H9 (cell line): ENCODE results near the gene EVI5. TPM values are rescaled to one million over a fixed set of nuclear protein-coding genes. Genes with fewer than 3 reads are reported as not detected.

ENCODE experiments used
- DNase-seq: peaks from one replicate; pipeline ENCODE4 v3.0.0-alpha.2; 2017
- H2AFZ ChIP-seq: one replicate; pipeline ENCODE4 v1.6.1; 2013; ENCODE audit warnings: mild to moderate bottlenecking, low read length, control low read depth, moderate library complexity
- H2AK5ac ChIP-seq: 2 replicates; pipeline ENCODE4 v1.6.1; 2013; ENCODE audit warnings: low read length, control low read depth, mixed read lengths; ENCODE audit not compliant: insufficient read length
- H2BK120ac ChIP-seq: one replicate; pipeline ENCODE4 v1.6.1; 2013; ENCODE audit warnings: low read depth, mild to moderate bottlenecking, low read length, control low read depth, inconsistent platforms; ENCODE audit not compliant: poor library complexity, severe bottlenecking
- H2BK12ac ChIP-seq: 2 replicates; pipeline ENCODE4 v1.6.1; 2013; ENCODE audit warnings: low read length, control low read depth, mixed read lengths, low read depth; ENCODE audit not compliant: insufficient read length
- H2BK15ac ChIP-seq: 2 replicates; pipeline ENCODE4 v1.6.1; 2013; ENCODE audit warnings: low read depth, low read length, control low read depth
- H2BK20ac ChIP-seq: one replicate; pipeline ENCODE4 v1.6.1; 2013; ENCODE audit warnings: low read depth, mild to moderate bottlenecking, low read length, control low read depth, inconsistent platforms; ENCODE audit not compliant: poor library complexity, severe bottlenecking
- H2BK5ac ChIP-seq: 2 replicates; pipeline ENCODE4 v1.6.1; 2013; ENCODE audit warnings: low read length, control low read depth, mixed read lengths; ENCODE audit not compliant: insufficient read length
- H3K14ac ChIP-seq: 2 replicates; pipeline ENCODE4 v1.6.1; 2013; ENCODE audit warnings: low read length, control low read depth; ENCODE audit not compliant: insufficient read depth
- H3K18ac ChIP-seq: 2 replicates; pipeline ENCODE4 v1.6.1; 2013; ENCODE audit warnings: low read depth, mild to moderate bottlenecking, mixed read lengths, low read length, control low read depth; ENCODE audit not compliant: insufficient read length
- H3K23ac ChIP-seq: 2 replicates; pipeline ENCODE4 v1.6.1; 2013; ENCODE audit warnings: low read length, control low read depth, mixed read lengths, low read depth; ENCODE audit not compliant: insufficient read length
- H3K23me2 ChIP-seq: 2 replicates; pipeline ENCODE4 v1.6.1; 2013; ENCODE audit warnings: low read depth, mild to moderate bottlenecking, mixed read lengths, low read length, control low read depth; ENCODE audit not compliant: insufficient read length, poor library complexity, severe bottlenecking
- H3K27ac ChIP-seq: 2 replicates; pipeline ENCODE4 v1.5.1; 2013; ENCODE audit warnings: low read length, control low read depth, mixed read lengths, low read depth; ENCODE audit not compliant: insufficient read length
- H3K27me3 ChIP-seq: 2 replicates; pipeline ENCODE4 v1.6.1; 2013; ENCODE audit warnings: low read length, control low read depth, inconsistent platforms; ENCODE audit not compliant: insufficient read depth
- H3K4ac ChIP-seq: 2 replicates; pipeline ENCODE4 v1.6.1; 2013; ENCODE audit warnings: low read depth, mild to moderate bottlenecking, control low read depth, inconsistent platforms, low read length, moderate library complexity
- H3K4me1 ChIP-seq: 2 replicates; pipeline ENCODE4 v1.6.1; 2013; ENCODE audit warnings: low read length, control low read depth, inconsistent platforms; ENCODE audit not compliant: insufficient read depth
- H3K4me2 ChIP-seq: 2 replicates; pipeline ENCODE4 v1.6.1; 2013; ENCODE audit warnings: low read length, control low read depth, mixed read lengths; ENCODE audit not compliant: insufficient read length, insufficient read depth
- H3K56ac ChIP-seq: 2 replicates; pipeline ENCODE4 v1.6.1; 2013; ENCODE audit warnings: low read depth, mild to moderate bottlenecking, mixed read lengths, low read length, control low read depth; ENCODE audit not compliant: insufficient read length
- H3K79me1 ChIP-seq: 2 replicates; pipeline ENCODE4 v1.6.1; 2013; ENCODE audit warnings: low read depth, mild to moderate bottlenecking, moderate library complexity, low read length, control low read depth, inconsistent platforms; ENCODE audit not compliant: insufficient read depth, poor library complexity, severe bottlenecking
- H3K79me2 ChIP-seq: 2 replicates; pipeline ENCODE4 v1.6.1; 2013; ENCODE audit warnings: low read length, control low read depth, inconsistent platforms; ENCODE audit not compliant: insufficient read depth
- H3K9ac ChIP-seq: 2 replicates; pipeline ENCODE4 v1.6.1; 2013; ENCODE audit warnings: low read length, control low read depth, mixed read lengths; ENCODE audit not compliant: insufficient read length; ENCODE audit errors: extremely low read depth
- H3K9me3 ChIP-seq: one replicate; pipeline ENCODE4 v1.6.1; 2013; ENCODE audit warnings: low read depth, low read length, inconsistent platforms; ENCODE audit not compliant: control insufficient read depth
- H3T11ph ChIP-seq: one replicate; pipeline ENCODE4 v1.6.1; 2013; ENCODE audit warnings: mild to moderate bottlenecking, low read length, control low read depth, inconsistent platforms
- H4K20me1 ChIP-seq: one replicate; pipeline ENCODE4 v1.6.1; 2013; ENCODE audit not compliant: control insufficient read depth, insufficient read length, insufficient read depth
- H4K5ac ChIP-seq: 2 replicates; pipeline ENCODE4 v1.6.1; 2013; ENCODE audit warnings: low read depth, mild to moderate bottlenecking, mixed read lengths, low read length, control low read depth; ENCODE audit not compliant: insufficient read length
- H4K8ac ChIP-seq: replicated peaks from 2 replicates; pipeline ENCODE4 v1.6.1; 2013; ENCODE audit warnings: low read length, control low read depth, mixed read lengths, low read depth; ENCODE audit not compliant: insufficient read length
- H4K91ac ChIP-seq: 2 replicates; pipeline ENCODE4 v1.6.1; 2013; ENCODE audit warnings: low read depth, mild to moderate bottlenecking, moderate library complexity, mixed read lengths, low read length, control low read depth; ENCODE audit not compliant: insufficient read length
- H3K27ac Mint-ChIP-seq, 3 experiments: 2 replicates in 2 of 3; 3 replicates in 1 of 3; pipeline ENCODE4 v1.8.0; 2020 to 2021; ENCODE audit warnings: mixed read lengths in 3 of 3, mild to moderate bottlenecking in 1 of 3, moderate library complexity in 1 of 3
- H3K27me3 Mint-ChIP-seq: 2 replicates; pipeline ENCODE4 v1.8.0; 2021; ENCODE audit warnings: low read depth, mild to moderate bottlenecking, moderate library complexity, mixed read lengths
- H3K36me3 Mint-ChIP-seq, 3 experiments: 2 replicates in 2 of 3; 3 replicates in 1 of 3; pipeline ENCODE4 v1.8.0; 2020 to 2021; ENCODE audit warnings: low read depth in 3 of 3, mixed read lengths in 3 of 3; ENCODE audit not compliant: insufficient read depth in 1 of 3
- H3K4me1 Mint-ChIP-seq, 2 experiments: 2 replicates each; pipeline ENCODE4 v1.8.0; 2020; ENCODE audit warnings: mixed read lengths in 2 of 2
- H3K4me3 Mint-ChIP-seq, 2 experiments: 2 replicates in 1 of 2; 3 replicates in 1 of 2; pipeline ENCODE4 v1.8.0; 2020 to 2021; ENCODE audit warnings: mild to moderate bottlenecking in 2 of 2, mixed read lengths in 2 of 2, moderate library complexity in 1 of 2
- H3K9me3 Mint-ChIP-seq, 2 experiments: 2 replicates in 1 of 2; 3 replicates in 1 of 2; pipeline ENCODE4 v1.8.0; 2020; ENCODE audit warnings: mild to moderate bottlenecking in 2 of 2, mixed read lengths in 2 of 2, moderate library complexity in 1 of 2
- WGBS: extraction: QIAGEN DNeasy Blood & Tissue Kit; methylation state at CpG from one replicate; pipeline ENCODE4 v1.1.7; 2013; ENCODE audit warnings: missing lambda C conversion rate, low lambda C conversion rate, mixed read lengths; ENCODE audit not compliant: insufficient read length; ENCODE audit errors: extremely low coverage; 5-methylcytosine and 5-hydroxymethylcytosine counted together
- total RNA-seq: library from RNA; stranded (reverse); gene quantifications from 2 replicates; pipeline ENCODE4 v1.2.1, GENCODE V29; 2021
- TF ChIP-seq, protein P1 (sequence below): fragments of 200-600 bp; sonication (generic); conservative IDR thresholded peaks from 3 replicates; pipeline ENCODE4 v1.8.0; 2021; ENCODE audit warnings: antibody characterized with exemption, mild to moderate bottlenecking

EVI5 gene
- total RNA-seq, 1 experiment from 2014 or later, result 9.7 TPM

DNA sequence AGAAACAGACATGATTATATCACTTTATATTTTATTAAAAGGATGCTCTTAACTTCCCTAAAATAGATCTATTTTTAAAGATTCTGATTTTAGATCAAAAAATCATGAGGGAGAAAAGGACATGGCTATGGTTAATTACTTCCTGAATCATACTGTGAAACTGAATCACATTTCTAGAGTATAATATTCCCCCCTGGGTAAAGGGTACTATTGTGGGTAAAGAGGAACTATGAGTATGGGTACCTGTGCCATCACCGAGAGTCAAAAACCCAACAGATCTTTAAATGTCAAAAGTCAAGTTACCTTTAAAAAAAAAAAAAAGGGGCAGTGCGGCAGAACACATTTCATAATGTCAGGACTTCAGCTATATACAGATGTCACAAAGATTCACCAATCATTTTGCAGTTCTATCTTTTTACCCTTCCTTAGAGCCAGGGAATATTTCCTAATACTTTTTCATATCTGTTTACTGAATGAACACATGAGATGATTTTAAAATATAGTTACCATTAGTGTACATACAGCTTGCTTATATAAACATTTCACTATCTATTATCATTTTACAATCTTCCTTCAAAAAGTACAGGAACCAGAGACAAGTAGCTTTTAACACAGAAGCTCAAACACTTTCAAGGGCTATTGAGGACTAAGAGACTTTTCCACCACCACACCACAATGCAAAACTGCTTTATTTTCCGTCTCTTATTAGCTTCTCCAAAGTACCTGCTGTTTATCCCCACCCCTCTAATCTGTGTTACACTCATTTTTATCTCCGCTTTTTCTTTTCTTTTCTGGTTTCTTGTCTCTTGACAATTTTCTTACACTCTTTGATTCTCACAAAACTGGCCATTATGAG is 45.0 kb downstream of the EVI5 start:
- H3K4me1 Mint-ChIP-seq, result no peaks in the 10 kb centered on the region
- Histone ChIP-seq H3K27me3 (no peaks in the 10 kb centered on the region), H3K56ac (no peak overlapping the region), H2AK5ac (no peak overlapping the region), H3T11ph (no peak overlapping the region), H3K14ac (no peak overlapping the region), H2BK5ac (no peak overlapping the region), H3K9me3 (no peaks in the 10 kb centered on the region), H3K27ac (no peak overlapping the region), H2BK20ac (no peak overlapping the region), H2AFZ (no peak overlapping the region), H4K8ac (no peak overlapping the region), H3K23ac (no peak overlapping the region), H3K79me2 (no peaks in the 10 kb centered on the region), H4K20me1 (no peaks in the 10 kb centered on the region), H3K18ac (no peak overlapping the region), H3K4me1 (no peaks in the 10 kb centered on the region), H4K5ac (no peak overlapping the region), H3K23me2 (no peaks in the 10 kb centered on the region), H2BK15ac (no peak overlapping the region), H3K4me2 (no peak overlapping the region), H2BK120ac (no peak overlapping the region), H2BK12ac (no peak overlapping the region), H3K79me1 (no peaks in the 10 kb centered on the region), H4K91ac (no peak overlapping the region), H3K9ac (no peak overlapping the region), H3K4ac (no peak overlapping the region)
- H3K9me3 Mint-ChIP-seq, result no peaks in the 10 kb centered on the region
- TF ChIP-seq, protein P1, sequence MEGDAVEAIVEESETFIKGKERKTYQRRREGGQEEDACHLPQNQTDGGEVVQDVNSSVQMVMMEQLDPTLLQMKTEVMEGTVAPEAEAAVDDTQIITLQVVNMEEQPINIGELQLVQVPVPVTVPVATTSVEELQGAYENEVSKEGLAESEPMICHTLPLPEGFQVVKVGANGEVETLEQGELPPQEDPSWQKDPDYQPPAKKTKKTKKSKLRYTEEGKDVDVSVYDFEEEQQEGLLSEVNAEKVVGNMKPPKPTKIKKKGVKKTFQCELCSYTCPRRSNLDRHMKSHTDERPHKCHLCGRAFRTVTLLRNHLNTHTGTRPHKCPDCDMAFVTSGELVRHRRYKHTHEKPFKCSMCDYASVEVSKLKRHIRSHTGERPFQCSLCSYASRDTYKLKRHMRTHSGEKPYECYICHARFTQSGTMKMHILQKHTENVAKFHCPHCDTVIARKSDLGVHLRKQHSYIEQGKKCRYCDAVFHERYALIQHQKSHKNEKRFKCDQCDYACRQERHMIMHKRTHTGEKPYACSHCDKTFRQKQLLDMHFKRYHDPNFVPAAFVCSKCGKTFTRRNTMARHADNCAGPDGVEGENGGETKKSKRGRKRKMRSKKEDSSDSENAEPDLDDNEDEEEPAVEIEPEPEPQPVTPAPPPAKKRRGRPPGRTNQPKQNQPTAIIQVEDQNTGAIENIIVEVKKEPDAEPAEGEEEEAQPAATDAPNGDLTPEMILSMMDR, result no peak
- H3K4me3 Mint-ChIP-seq, result no peak overlapping the region
- H3K27me3 Mint-ChIP-seq, result no peaks in the 10 kb centered on the region
- no CpG with 5 or more reads among the region's 4 CpGs for WGBS
- H3K27ac Mint-ChIP-seq, result no peak overlapping the region
- peaks cover 0 to 1% (median 0%) of the 10 kb centered on the region in 3 experiments; a peak in 1 of 7 replicates for H3K36me3 Mint-ChIP-seq
- DNase-seq, result no peak
